Measurements from ENCODE around the gene PHC2.

DNA sequence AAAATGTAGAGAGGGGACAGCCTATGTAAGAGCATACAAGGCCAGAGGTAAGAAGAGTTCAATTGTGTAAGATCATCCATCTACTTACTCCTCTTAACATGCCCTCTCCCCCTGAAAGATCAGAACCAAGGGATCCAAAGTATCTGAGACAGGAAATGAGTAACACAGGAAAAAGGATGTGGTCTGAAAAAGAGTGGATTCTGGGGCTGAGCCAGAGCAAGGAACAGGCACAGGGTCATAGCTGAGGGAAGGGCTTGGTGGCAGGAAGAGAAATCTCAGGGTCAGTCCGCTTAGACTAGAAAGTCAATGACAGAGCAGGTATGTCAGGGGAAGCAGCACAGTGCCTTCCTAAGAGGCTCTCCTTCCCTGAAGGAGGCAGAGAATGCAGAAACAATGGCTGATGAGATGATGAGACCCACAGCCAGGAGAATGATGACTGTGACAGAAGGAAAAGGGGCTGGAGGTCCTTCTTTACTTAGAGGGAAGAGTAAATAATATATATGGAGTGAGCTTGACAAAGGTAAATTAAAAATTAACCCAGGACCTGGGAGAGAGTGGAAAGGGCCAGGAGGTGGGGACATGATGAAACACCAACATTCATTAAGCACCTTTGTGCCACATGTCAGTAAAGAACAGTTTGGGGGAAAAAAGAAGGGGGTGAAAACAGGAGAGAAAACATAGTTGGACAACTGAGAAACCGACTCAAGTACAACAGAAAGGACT is 83.8 kb downstream of the PHC2 start:
- TF ChIP-seq CTCF (IDR thresholded peaks at IDR 0.05), result no peak
- no peak for TF ChIP-seq EZH2 (IDR thresholded peaks at IDR 0.05)
- TF ChIP-seq EZH2phosphoT487 (IDR thresholded peaks at IDR 0.05), result no peak
